HG03025 (cell line): ENCODE data around the gene CNOT6L.

Source experiments
- ATAC-seq: cut with Tn5 transposase; IDR thresholded peaks from one replicate; pipeline ENCODE4 v1.9.1; 2021; ENCODE audit warnings: mild to moderate bottlenecking, moderate library complexity; ENCODE audit not compliant: unreplicated experiment, low FRiP score

The CNOT6L gene

GRCh38 chr4:77715414-77716290 lies 103.5 kb downstream of the CNOT6L start:
- no peak for ATAC-seq

- no peak for ATAC-seq
These were observed 104.7 kb downstream of the CNOT6L start for GRCh38 chr4:77714514-77714913.

GRCh38 chr4:77713884-77714283 lies 105.3 kb downstream of the CNOT6L start:
- no peak for ATAC-seq

GRCh38 chr4:77712675-77713074 lies 106.5 kb downstream of the CNOT6L start:
- ATAC-seq, result no peak

GRCh38 chr4:77711469-77711868 lies 107.7 kb downstream of the CNOT6L start:
- ATAC-seq, result no peak

GRCh38 chr4:77710684-77711083 lies 108.5 kb downstream of the CNOT6L start:
- no peak for ATAC-seq

GRCh38 chr4:77710059-77710458 lies 109.1 kb downstream of the CNOT6L start:
- no peak for ATAC-seq

- no peak for ATAC-seq
These were observed 112.5 kb downstream of the CNOT6L start for GRCh38 chr4:77706717-77707116.

- ATAC-seq, result no peak
These were observed 115.5 kb downstream of the CNOT6L start for GRCh38 chr4:77703666-77704065.

GRCh38 chr4:77701121-77701520 lies 118.0 kb downstream of the CNOT6L start:
- ATAC-seq, result no peak

- ATAC-seq, result no peak
These were observed 119.4 kb downstream of the CNOT6L start for GRCh38 chr4:77699731-77700210.

GRCh38 chr4:77697860-77698590 lies 121.1 kb downstream of the CNOT6L start:
- no peak for ATAC-seq

GRCh38 chr4:77695774-77696173 lies 123.4 kb downstream of the CNOT6L start:
- ATAC-seq, result no peak

- ATAC-seq, result no peak
These were observed 126.2 kb downstream of the CNOT6L start for GRCh38 chr4:77692847-77693432.

- no peak for ATAC-seq
These were observed 137.4 kb downstream of the CNOT6L start for GRCh38 chr4:77681792-77682191.

- no peak for ATAC-seq
These were observed 142.3 kb downstream of the CNOT6L start for GRCh38 chr4:77676842-77677241.

- no peak for ATAC-seq
These were observed 148.1 kb downstream of the CNOT6L start for GRCh38 chr4:77671051-77671450.

GRCh38 chr4:77669946-77670590 lies 149.1 kb downstream of the CNOT6L start:
- ATAC-seq, result no peak

GRCh38 chr4:77665381-77666069 lies 153.6 kb downstream of the CNOT6L start:
- no peak for ATAC-seq
